H1 (cell line): ENCODE measurements around the gene LCNL1.

ENCODE experiments used
- KDM1A ChIP-seq: fragments of 200-600, 300-600 bp; sonication (generic); IDR thresholded peaks from 2 replicates; pipeline ENCODE4 v1.7.1; 2016; ENCODE audit warnings: mild to moderate bottlenecking, low read length, borderline replicate concordance
- POLR2AphosphoS5 ChIP-seq: IDR thresholded peaks from 2 replicates; pipeline ENCODE4 v1.6.1; 2011; ENCODE audit warnings: low read depth, low read length
- RBBP5 ChIP-seq: IDR thresholded peaks from 2 replicates; pipeline ENCODE4 v1.7.1; 2012; ENCODE audit warnings: low read depth, mild to moderate bottlenecking, inconsistent platforms, low read length, moderate library complexity, borderline replicate concordance
- RNF2 ChIP-seq: fragments of 200-900, 300-1000 bp; sonication (generic); IDR thresholded peaks from 2 replicates; pipeline ENCODE4 v1.7.1; 2016; ENCODE audit warnings: borderline replicate concordance, low read depth, mild to moderate bottlenecking, antibody characterized with exemption, low read length; ENCODE audit not compliant: poor library complexity, severe bottlenecking; ENCODE audit errors: missing control alignments
- SRF ChIP-seq: IDR thresholded peaks from 2 replicates; pipeline ENCODE4 v1.6.1; 2011; ENCODE audit warnings: mild to moderate bottlenecking, low read depth, low read length, moderate library complexity
- USF2 ChIP-seq: IDR thresholded peaks from 2 replicates; pipeline ENCODE4 v1.6.1; 2011; ENCODE audit warnings: low read length, improper control_type of control experiment
- YY1 ChIP-seq: IDR thresholded peaks from 2 replicates; pipeline ENCODE4 v1.6.1; 2011; ENCODE audit warnings: low read depth, mild to moderate bottlenecking, low read length
- TF ChIP-seq, protein P1 (sequence below), 3 experiments: IDR thresholded peaks; 1 replicate in 2 of 3; 2 replicates in 1 of 3; pipeline versions ENCODE4 v1.5.1 to v1.6.1; 2011; ENCODE audit warnings: low read length in 3 of 3, mild to moderate bottlenecking in 3 of 3, inconsistent platforms in 2 of 3, low read depth in 1 of 3, moderate library complexity in 1 of 3; ENCODE audit not compliant: insufficient read depth in 1 of 3; ENCODE audit errors: control extremely low read depth in 1 of 3

- no peak for TF ChIP-seq RNF2
- no peak for TF ChIP-seq POLR2AphosphoS5
- no peak for TF ChIP-seq SRF
- 0 out of 2 replicates have a peak, but pooled peaks have one; percentile 48 for TF ChIP-seq RBBP5
- TF ChIP-seq, protein P1, sequence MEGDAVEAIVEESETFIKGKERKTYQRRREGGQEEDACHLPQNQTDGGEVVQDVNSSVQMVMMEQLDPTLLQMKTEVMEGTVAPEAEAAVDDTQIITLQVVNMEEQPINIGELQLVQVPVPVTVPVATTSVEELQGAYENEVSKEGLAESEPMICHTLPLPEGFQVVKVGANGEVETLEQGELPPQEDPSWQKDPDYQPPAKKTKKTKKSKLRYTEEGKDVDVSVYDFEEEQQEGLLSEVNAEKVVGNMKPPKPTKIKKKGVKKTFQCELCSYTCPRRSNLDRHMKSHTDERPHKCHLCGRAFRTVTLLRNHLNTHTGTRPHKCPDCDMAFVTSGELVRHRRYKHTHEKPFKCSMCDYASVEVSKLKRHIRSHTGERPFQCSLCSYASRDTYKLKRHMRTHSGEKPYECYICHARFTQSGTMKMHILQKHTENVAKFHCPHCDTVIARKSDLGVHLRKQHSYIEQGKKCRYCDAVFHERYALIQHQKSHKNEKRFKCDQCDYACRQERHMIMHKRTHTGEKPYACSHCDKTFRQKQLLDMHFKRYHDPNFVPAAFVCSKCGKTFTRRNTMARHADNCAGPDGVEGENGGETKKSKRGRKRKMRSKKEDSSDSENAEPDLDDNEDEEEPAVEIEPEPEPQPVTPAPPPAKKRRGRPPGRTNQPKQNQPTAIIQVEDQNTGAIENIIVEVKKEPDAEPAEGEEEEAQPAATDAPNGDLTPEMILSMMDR (IDR thresholded peaks at IDR 0.05; ENCODE audit: control extremely low read depth in 1 of 3, insufficient read depth in 1 of 3, low read depth in 1 of 3, low read length in 3 of 3) = no peak
- TF ChIP-seq USF2 = no peak
- no peak for TF ChIP-seq YY1
- TF ChIP-seq KDM1A = no peak
These were observed 38.6 kb upstream of the LCNL1 start for GRCh38 chr9:136944212-136944518.
